Measurements from ENCODE around the gene NAT8L.

Gene NAT8L

DNA sequence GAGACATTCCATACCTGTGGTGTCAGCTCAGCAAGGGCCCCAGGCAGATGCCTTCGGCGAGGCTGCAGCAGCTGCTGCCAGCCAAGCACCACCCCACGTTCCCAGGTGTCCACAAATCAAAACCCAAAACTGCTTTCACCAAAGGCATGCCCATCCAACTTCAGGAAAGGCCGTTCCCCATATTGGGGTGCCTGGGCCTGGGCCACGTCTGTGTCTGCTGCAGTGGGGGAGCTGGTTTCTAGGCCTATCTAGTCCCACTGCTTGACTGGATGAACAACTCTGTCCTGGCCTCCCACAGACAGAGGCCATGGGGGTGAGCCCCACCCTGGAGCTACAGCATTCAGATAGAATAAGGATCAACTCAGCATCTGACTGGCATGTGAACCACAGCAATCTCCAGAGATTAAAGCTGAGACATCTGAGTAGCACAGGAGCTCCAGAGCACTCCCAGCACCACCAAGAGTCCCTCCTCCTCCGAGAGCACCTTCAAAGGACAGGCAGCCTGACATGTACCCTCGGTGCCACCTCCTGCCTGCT is 37.0 kb downstream of the NAT8L start:
- DNase-seq, result no peak

DNA sequence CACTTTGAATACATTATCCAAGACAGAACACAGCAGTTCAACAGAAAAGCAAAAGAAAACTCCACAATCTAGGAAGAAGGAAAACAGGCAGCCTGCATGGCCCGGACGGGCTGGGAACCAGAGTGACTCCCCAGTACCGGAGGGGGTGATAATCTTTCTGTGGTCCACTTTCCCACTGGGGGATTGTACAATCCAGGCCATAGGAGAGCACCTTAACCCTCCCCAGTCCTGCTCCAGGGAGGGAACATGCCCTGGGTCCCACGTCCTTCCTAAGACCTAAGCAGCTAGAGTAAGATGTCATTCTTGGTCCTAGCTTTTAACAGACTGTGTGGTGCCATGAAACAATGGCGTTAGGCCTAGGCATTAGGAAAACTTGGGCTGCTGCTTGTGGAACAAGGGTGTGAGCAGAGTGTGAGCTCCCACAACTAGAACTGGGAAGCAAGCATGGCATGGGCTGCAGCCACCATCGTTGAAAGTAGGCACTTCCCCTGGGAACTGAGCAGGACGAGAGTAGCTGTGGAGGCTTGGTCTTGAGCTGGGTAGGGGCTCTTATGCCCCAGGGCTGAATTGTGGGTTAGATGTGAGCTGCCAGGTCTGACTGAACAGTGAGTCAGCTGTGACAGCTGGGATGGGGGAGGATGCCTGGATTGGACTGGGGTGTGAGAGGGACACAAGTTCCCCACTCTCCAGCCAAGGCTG is 42.4 kb downstream of the NAT8L start:
- DNase-seq, result no peak

DNA sequence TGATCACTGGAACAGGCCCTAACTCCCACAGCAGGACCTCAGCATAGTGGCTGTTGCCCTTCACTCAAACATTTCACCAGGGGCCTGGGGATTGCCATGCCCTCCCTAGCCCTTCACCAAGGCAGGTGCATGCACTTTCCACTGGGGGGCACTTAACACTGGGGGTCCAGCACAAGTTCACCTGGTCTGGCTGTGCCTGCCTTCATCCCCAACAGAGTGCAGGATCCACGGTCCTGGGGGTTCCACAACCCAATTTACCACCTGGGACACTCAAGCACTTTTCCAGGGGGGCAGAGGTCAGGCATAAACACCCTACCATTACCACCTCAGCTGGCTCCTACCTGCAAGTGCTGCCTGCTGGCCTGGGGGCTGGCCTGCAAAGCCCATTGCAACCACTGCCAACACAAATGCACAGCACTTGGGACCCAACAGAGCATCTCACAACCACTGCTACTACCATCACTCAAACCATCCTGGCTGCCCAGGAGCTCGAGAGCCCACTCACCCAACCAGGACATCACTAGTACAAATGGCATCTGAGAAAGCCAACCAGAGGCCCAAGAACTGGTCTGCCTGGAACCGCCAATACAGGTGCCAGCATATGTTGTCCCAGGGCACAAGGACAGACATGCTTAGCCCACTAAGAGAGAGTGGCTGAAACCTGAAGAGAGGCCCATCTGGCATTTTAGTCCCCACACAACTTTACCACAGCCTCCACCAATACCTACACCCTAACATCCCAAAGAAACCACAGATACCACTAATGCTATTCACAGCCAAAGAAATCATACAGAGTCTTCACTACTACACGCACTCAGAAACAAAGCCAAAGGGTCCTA is 43.1 kb downstream of the NAT8L start:
- DNase-seq, result no peak

DNA sequence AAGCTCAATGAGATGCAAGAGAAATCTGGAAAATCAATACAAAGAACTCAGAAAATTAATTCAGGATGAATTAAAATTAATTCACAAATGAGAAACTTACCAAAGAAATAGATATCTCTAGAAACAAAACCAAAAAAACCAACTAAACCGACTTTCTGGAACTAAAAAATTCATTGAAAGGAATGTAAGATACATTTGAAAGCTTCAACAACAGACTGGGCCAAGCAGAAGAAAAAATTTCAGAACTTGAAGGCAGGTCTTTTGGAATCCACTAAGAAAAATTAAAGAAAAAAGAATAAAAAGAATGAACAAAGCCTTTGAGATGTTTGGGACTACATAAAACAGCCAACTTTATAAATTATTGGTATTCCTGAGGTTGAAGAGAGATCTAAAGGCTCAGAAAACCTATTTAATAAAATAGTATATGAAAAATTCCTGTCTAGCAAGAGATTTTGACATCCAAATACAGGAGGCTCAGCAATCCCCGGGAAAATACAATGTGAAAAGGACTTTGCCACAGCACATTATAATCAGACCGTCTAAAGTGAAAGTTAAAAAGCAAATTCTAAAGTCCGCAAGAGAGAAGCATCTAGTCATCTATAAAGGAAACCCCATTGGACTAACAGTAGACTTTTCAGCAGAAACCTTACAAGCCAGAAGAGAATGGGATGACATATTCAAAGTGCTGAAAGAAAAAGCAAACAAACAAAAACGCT is 44.2 kb downstream of the NAT8L start:
- DNase-seq, result no peak

DNA sequence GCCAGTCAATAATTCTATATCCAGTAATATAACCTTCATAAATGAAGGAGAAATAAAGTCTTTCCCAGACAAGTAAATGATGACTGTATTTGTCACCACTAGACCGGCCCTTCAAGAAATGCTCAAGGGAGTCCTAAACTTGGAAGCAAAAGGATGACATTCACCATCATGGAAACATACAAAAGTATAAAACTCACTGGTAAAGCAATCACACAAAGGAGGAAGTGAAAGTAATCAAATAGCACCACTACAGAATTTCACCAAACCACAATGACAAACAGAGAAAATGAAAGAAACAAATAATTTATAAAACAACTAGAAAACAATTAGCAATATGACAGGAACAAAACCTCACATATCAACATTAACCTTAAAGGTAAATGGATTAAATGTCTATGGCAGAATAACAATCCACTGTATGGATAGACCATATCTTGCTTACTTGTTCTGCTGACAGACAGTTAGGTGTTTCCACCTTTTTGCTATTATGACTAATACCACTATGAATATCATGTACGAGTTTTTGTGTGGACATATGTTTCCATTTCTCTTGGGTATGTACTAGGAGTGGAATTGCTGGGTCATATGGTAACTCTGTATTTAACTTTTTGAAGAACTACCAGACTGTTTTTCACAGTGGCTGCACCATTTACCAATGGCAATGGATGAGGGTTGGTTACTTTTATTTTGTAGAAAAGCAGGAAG is 44.9 kb downstream of the NAT8L start:
- DNase-seq, result no peak

DNA sequence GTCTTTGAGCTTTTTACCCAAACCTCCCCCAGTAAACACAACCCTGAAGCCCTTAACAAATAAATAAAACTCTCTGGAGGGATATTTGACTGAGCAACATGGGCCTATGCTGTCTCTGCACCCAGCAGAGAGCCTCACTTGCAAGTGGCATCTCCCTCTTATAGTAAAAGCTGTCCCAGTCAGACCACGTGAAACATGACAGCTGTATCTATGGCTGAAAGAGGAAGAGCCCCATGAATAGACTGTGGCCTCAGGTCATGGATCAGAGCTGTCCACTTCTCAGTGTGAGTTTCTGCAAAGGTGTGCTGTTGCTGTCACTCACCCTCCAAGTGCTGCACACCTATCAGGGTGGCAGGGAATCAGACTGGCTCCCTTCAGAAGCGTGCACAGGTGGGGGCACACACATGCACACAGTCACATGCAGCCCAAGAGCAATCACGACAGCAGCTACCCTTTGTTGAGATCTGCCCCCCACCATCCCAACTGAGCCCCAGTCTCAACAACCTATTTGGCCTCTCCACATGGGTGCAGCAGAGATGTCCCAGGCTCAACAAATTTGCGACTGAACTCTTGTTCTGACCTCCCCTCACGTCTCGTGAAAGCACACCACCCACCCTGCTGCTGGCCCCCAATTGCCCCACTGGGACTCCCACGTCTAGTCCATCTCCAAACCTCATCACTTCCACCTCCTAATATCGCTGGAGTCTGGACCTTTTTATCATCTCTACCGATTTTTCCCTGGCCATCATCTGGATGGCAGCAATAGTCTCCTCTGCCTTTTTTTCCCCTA is 45.6 kb downstream of the NAT8L start:
- no peak for DNase-seq

DNA sequence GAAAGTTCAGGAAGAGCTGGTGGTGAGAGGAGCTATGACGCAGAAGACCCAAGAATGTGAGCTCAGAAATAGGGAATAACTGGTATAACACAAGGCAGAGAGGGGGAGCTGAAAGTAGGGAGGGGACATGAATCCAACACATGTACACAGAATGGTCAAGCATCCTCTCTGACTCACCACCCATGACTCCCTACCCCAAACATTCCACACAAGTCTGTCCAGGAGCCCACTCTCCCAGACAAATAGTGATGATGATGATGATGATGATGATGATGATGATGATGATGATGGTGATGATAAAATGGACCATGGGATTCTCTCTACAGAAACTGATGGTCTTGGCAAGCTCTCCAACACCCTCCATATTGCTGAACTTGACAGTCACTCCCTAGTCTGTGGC is 46.4 kb downstream of the NAT8L start:
- DNase-seq, result no peak

DNA sequence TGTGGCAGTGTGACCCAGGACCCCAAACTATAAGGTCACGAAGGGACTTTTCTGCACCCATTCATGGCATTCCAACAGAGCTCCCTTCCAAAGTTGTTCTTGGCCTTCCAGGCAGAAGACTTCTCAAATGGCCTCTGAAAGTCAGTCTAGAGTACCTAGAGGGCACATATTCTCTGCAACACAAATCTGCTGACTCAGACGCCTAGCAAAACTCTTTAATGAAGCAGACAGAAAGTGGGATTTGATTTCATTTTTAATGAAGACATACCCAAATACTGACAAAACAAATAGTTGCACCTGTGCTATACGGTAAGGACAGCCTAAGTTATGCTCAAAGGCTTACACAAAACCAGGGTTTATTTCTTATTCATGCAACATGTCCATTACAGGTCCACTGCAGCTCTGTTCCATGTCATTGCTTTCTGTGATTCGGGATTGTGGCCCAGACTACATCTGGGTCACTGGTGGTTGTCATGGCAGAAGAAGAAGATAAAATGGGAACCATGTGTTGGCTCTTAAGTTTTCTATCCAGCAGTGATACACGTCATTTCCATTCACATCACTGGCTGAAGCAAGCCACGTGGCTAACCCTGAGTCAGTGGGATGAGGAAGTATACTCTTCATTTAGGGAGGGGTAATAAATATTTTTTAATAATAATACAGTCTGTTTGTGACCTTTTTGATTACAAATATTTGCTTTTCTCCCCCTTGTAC is 57.7 kb downstream of the NAT8L start:
- DNase-seq, result no peak

Data from KG1 (cell line).